ENCODE results near the gene ST7L.

- TF ChIP-seq POLR2A (IDR thresholded peaks at IDR 0.05; ENCODE audit: low read depth, low read length) (no peak), POLR2AphosphoS5 (IDR thresholded peaks at IDR 0.05; ENCODE audit: low read depth, low read length) (no peak), PAX5 (IDR thresholded peaks at IDR 0.05; ENCODE audit: insufficient read depth, low read length, severe bottlenecking) (no peak), SPI1 (IDR thresholded peaks at IDR 0.05; ENCODE audit: low read depth, low read length) (no peak), TAF1 (IDR thresholded peaks at IDR 0.05; ENCODE audit: low read depth, low read length) (no peak), POU2F2 (IDR thresholded peaks at IDR 0.05; ENCODE audit: low read depth, low read length) (no peak)
Observed at GRCh38 chr1:112527266-112528010, 91.5 kb downstream of the ST7L start.

Measured in GM12891 (cell line).